Right renal cortex interstitium (tissue), 3 donors: ENCODE measurements around the gene RAD9A. TPM values are rescaled to one million over a fixed set of nuclear protein-coding genes. Genes with fewer than 3 reads are reported as not detected.
"Not testable (repeated sequence)": the region's sequence is repeated elsewhere in the genome, so short reads cannot be mapped to it uniquely, and the experiment has no call there.

Experiments used
- DNase-seq, 3 donors: peaks; one replicate each; pipeline ENCODE4 v3.0.0-alpha.2; 2013; ENCODE audit warnings: low read depth in 3 of 3, low spot score in 2 of 3
- polyA plus RNA-seq, 3 donors: library from polyadenylated mRNA; unstranded; fragments of 120-200 nt; gene quantifications; one replicate each; pipeline ENCODE4 v1.2.1, GENCODE V29; 2013; ENCODE audit not compliant: insufficient read length in 3 of 3

The RAD9A gene
- polyA plus RNA-seq, 3 donors, result 15.4 to 16.4 (median 16.4) TPM

GRCh38 chr11:67393990-67394389 lies 2.2 kb downstream of the RAD9A start:
- no peak for DNase-seq

- no peak for DNase-seq
These were observed 3.9 kb downstream of the RAD9A start for GRCh38 chr11:67395555-67396258.

GRCh38 chr11:67396259-67396581 lies 4.4 kb downstream of the RAD9A start:
- DNase-seq, result no peak

- DNase-seq, result no peak
These were observed 5.0 kb downstream of the RAD9A start for GRCh38 chr11:67396587-67397389.

GRCh38 chr11:67397536-67397935 lies 5.8 kb downstream of the RAD9A start:
- no peak for DNase-seq

- no peak for DNase-seq
These were observed 6.3 kb downstream of the RAD9A start for GRCh38 chr11:67397986-67398660.

GRCh38 chr11:67398661-67399563 lies 7.1 kb downstream of the RAD9A start:
- no peak for DNase-seq

GRCh38 chr11:67400251-67400941 lies 8.6 kb downstream of the RAD9A start:
- no peak for DNase-seq

GRCh38 chr11:67400942-67401494 lies 9.2 kb downstream of the RAD9A start:
- DNase-seq, result no peak

GRCh38 chr11:67401495-67402191 lies 9.9 kb downstream of the RAD9A start, which contains the start of gene PPP1CA:
TSS of gene PPP1CA (minus strand) at chr11:67401858. CDS start at chr11:67401782, 76 bp downstream.
- DNase-seq, result peak in 1 of 3 donors; percentile 72

GRCh38 chr11:67402192-67402839 lies 10.5 kb downstream of the RAD9A start:
- not testable (repeated sequence) for DNase-seq

GRCh38 chr11:67403085-67403484 lies 11.3 kb downstream of the RAD9A start:
- not testable (repeated sequence) for DNase-seq

- DNase-seq, result no peak
These were observed 12.9 kb downstream of the RAD9A start for GRCh38 chr11:67404515-67405195.

GRCh38 chr11:67405196-67405567 lies 13.4 kb downstream of the RAD9A start:
- DNase-seq, result no peak

- no peak for DNase-seq
These were observed 14.0 kb downstream of the RAD9A start for GRCh38 chr11:67405688-67406339.

- DNase-seq, result no peak
These were observed 14.7 kb downstream of the RAD9A start for GRCh38 chr11:67406420-67406968.
